ENCODE data around the gene CDC14B.

- TF ChIP-seq POLR2A (IDR thresholded peaks at IDR 0.05) = no peak
- TF ChIP-seq, protein P1, sequence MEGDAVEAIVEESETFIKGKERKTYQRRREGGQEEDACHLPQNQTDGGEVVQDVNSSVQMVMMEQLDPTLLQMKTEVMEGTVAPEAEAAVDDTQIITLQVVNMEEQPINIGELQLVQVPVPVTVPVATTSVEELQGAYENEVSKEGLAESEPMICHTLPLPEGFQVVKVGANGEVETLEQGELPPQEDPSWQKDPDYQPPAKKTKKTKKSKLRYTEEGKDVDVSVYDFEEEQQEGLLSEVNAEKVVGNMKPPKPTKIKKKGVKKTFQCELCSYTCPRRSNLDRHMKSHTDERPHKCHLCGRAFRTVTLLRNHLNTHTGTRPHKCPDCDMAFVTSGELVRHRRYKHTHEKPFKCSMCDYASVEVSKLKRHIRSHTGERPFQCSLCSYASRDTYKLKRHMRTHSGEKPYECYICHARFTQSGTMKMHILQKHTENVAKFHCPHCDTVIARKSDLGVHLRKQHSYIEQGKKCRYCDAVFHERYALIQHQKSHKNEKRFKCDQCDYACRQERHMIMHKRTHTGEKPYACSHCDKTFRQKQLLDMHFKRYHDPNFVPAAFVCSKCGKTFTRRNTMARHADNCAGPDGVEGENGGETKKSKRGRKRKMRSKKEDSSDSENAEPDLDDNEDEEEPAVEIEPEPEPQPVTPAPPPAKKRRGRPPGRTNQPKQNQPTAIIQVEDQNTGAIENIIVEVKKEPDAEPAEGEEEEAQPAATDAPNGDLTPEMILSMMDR (IDR thresholded peaks at IDR 0.05) = no peak
These were observed 110.6 kb downstream of the CDC14B start for GRCh38 chr9:96509026-96509425.

Data from gastroesophageal sphincter (tissue), 3 donors.